ENCODE measurements around the gene TSSK6.
A peak's percentile ranks its signal among the peaks of the same experiment; 100 is the strongest.

TSSK6 gene

GRCh38 chr19:19552798-19553197 lies 37.5 kb upstream of the TSSK6 start:
- no peak overlapping the region for H3K9ac ChIP-seq
- no peaks in the 10 kb centered on the region for H3K79me2 ChIP-seq
- peak; percentile 40 for TF ChIP-seq CTCF (IDR thresholded peaks at IDR 0.05)
- no peaks in the 10 kb centered on the region for H3K4me1 ChIP-seq
- H2AFZ ChIP-seq, result no peak overlapping the region
- H3K9me3 ChIP-seq (ENCODE audit: control insufficient read depth, low read length), result no peaks in the 10 kb centered on the region
- H3K27ac ChIP-seq, result no peak overlapping the region
- H3K4me2 ChIP-seq (ENCODE audit: low read length), result no peak overlapping the region
- no peaks in the 10 kb centered on the region for H3K36me3 ChIP-seq (ENCODE audit: control insufficient read depth, insufficient read depth, low read length)
- H3K4me3 ChIP-seq (ENCODE audit: low read depth, low read length), result no peak overlapping the region
- no peaks in the 10 kb centered on the region for H3K27me3 ChIP-seq (ENCODE audit: control insufficient read depth, insufficient read depth, low read length)

- H3K4me3 ChIP-seq (ENCODE audit: low read depth, low read length), result no peak overlapping the region
- no peak overlapping the region for H3K27ac ChIP-seq
- no peak for TF ChIP-seq CTCF (IDR thresholded peaks at IDR 0.05)
- no peak overlapping the region for H3K9ac ChIP-seq
- no peaks in the 10 kb centered on the region for H3K27me3 ChIP-seq (ENCODE audit: control insufficient read depth, insufficient read depth, low read length)
- H3K36me3 ChIP-seq (ENCODE audit: control insufficient read depth, insufficient read depth, low read length), result no peaks in the 10 kb centered on the region
- no peak overlapping the region for H3K4me2 ChIP-seq (ENCODE audit: low read length)
- no peaks in the 10 kb centered on the region for H3K79me2 ChIP-seq
- no peak overlapping the region for H2AFZ ChIP-seq
- H3K9me3 ChIP-seq (ENCODE audit: control insufficient read depth, low read length), result no peaks in the 10 kb centered on the region
- no peaks in the 10 kb centered on the region for H3K4me1 ChIP-seq
These were observed 36.5 kb upstream of the TSSK6 start for GRCh38 chr19:19551853-19552192.

GRCh38 chr19:19550972-19551852 lies 35.9 kb upstream of the TSSK6 start:
- H3K4me2 ChIP-seq (ENCODE audit: low read length), result no peak overlapping the region
- H3K27me3 ChIP-seq (ENCODE audit: control insufficient read depth, insufficient read depth, low read length), result no peaks in the 10 kb centered on the region

GRCh38 chr19:19550485-19550929 lies 35.2 kb upstream of the TSSK6 start:
- Histone ChIP-seq H3K27me3 (ENCODE audit: control insufficient read depth, insufficient read depth, low read length) (no peaks in the 10 kb centered on the region), H3K4me1 (no peaks in the 10 kb centered on the region), H3K4me3 (ENCODE audit: low read depth, low read length) (no peak overlapping the region), H3K27ac (no peak overlapping the region), H3K79me2 (no peaks in the 10 kb centered on the region), H3K9me3 (ENCODE audit: control insufficient read depth, low read length) (no peaks in the 10 kb centered on the region), H3K36me3 (ENCODE audit: control insufficient read depth, insufficient read depth, low read length) (no peaks in the 10 kb centered on the region), H3K9ac (no peak overlapping the region), H2AFZ (no peak overlapping the region), H3K4me2 (ENCODE audit: low read length) (no peak overlapping the region)
- no peak for TF ChIP-seq CTCF (IDR thresholded peaks at IDR 0.05)

More at GRCh38 chr19:19550972-19551852, 35.9 kb upstream of the TSSK6 start:
- no peak overlapping the region for H3K4me3 ChIP-seq (ENCODE audit: low read depth, low read length)
- no peak overlapping the region for H3K9ac ChIP-seq
- no peak overlapping the region for H3K27ac ChIP-seq
- H3K9me3 ChIP-seq (ENCODE audit: control insufficient read depth, low read length), result no peaks in the 10 kb centered on the region
- TF ChIP-seq CTCF (IDR thresholded peaks at IDR 0.05), result no peak
- H3K79me2 ChIP-seq, result no peaks in the 10 kb centered on the region
- no peaks in the 10 kb centered on the region for H3K36me3 ChIP-seq (ENCODE audit: control insufficient read depth, insufficient read depth, low read length)
- no peak overlapping the region for H2AFZ ChIP-seq
- no peaks in the 10 kb centered on the region for H3K4me1 ChIP-seq

All from parathyroid adenoma (tissue), 2 donors.